DND-41 (cell line): Measurements from ENCODE around the gene ZFYVE26.
A peak's percentile ranks its signal among the peaks of the same experiment; 100 is the strongest.

Source experiments
- ATAC-seq: fragments of 200-7000 bp; cut with Tn5 transposase; 3 replicates; pipeline ENCODE4 v1.9.1; 2021; ENCODE audit warnings: low read depth; ENCODE audit not compliant: insufficient read depth
- DNase-seq: peaks from one replicate; pipeline ENCODE4 v3.0.0-alpha.2; 2020
- H2AFZ ChIP-seq: 2 replicates; pipeline ENCODE4 v1.6.0; 2012; ENCODE audit warnings: low read depth, low read length
- H3K27ac ChIP-seq: 2 replicates; pipeline ENCODE4 v1.5.1; 2012; ENCODE audit warnings: low read length, inconsistent platforms
- H3K27me3 ChIP-seq: fragments of 200-600 bp; sonication (generic); 2 replicates; pipeline ENCODE4 v1.6.0; 2012; ENCODE audit warnings: low read length, mild to moderate bottlenecking, inconsistent platforms; ENCODE audit not compliant: insufficient read depth, poor library complexity
- H3K36me3 ChIP-seq: 2 replicates; pipeline ENCODE4 v1.5.1; 2012; ENCODE audit warnings: low read length, inconsistent platforms; ENCODE audit not compliant: insufficient read depth
- H3K4me1 ChIP-seq: 2 replicates; pipeline ENCODE4 v1.5.1; 2012; ENCODE audit warnings: mild to moderate bottlenecking, low read length; ENCODE audit not compliant: insufficient read depth
- H3K4me2 ChIP-seq: 2 replicates; pipeline ENCODE4 v1.6.0; 2012; ENCODE audit warnings: mild to moderate bottlenecking, moderate library complexity, low read length, inconsistent platforms; ENCODE audit not compliant: insufficient read depth
- H3K4me3 ChIP-seq, 2 experiments: fragments of 200-600 bp in 1 of 2; shearing (Covaris generic) in 1 of 2; 2 replicates each; pipeline ENCODE4 v1.5.1; 2012 to 2016; ENCODE audit warnings: inconsistent platforms in 2 of 2, low read length in 2 of 2, mild to moderate bottlenecking in 2 of 2, low read depth in 1 of 2, moderate library complexity in 1 of 2
- H3K79me2 ChIP-seq: 2 replicates; pipeline ENCODE4 v1.6.0; 2012; ENCODE audit warnings: low read length, inconsistent platforms; ENCODE audit not compliant: insufficient read depth
- H3K9ac ChIP-seq: 2 replicates; pipeline ENCODE4 v1.6.0; 2012; ENCODE audit warnings: low read depth, mild to moderate bottlenecking, inconsistent platforms, low read length, moderate library complexity
- H3K9me3 ChIP-seq: 2 replicates; pipeline ENCODE4 v1.5.1; 2012; ENCODE audit warnings: low read length, moderate library complexity, mild to moderate bottlenecking, inconsistent platforms; ENCODE audit not compliant: insufficient read depth, severe bottlenecking
- H4K20me1 ChIP-seq: 2 replicates; pipeline ENCODE4 v1.6.0; 2012; ENCODE audit warnings: low read length; ENCODE audit not compliant: insufficient read depth
- CTCF ChIP-seq: IDR thresholded peaks from 2 replicates; pipeline ENCODE4 v1.5.1; 2012; ENCODE audit warnings: borderline replicate concordance, low read length, moderate library complexity, mild to moderate bottlenecking; ENCODE audit not compliant: poor library complexity, severe bottlenecking; ENCODE audit errors: extremely low read depth
- EZH2 ChIP-seq: IDR thresholded peaks from 3 replicates; pipeline ENCODE4 v1.6.1; 2012; ENCODE audit warnings: borderline replicate concordance, low read depth, mild to moderate bottlenecking, moderate library complexity, low read length, inconsistent platforms; ENCODE audit not compliant: severe bottlenecking

The ZFYVE26 gene

GRCh38 chr14:67846029-67846610 lies 29.7 kb upstream of the ZFYVE26 start:
- H3K36me3 ChIP-seq, result peaks cover 11% of the 10 kb centered on the region; the same call in 1 of the 2 replicates
- no peak for DNase-seq
- no peak for TF ChIP-seq EZH2
- TF ChIP-seq CTCF, result no peak
- H4K20me1 ChIP-seq, result no peaks in the 10 kb centered on the region
- H3K9me3 ChIP-seq, result peaks cover 13% of the 10 kb centered on the region
- H3K27ac ChIP-seq, result no peak overlapping the region
- H3K4me1 ChIP-seq, result no peaks in the 10 kb centered on the region
- no peak overlapping the region for H3K4me3 ChIP-seq
- peaks cover 22% of the 10 kb centered on the region for H3K79me2 ChIP-seq
- H3K4me2 ChIP-seq, result no peak overlapping the region
- H3K27me3 ChIP-seq, result no peaks in the 10 kb centered on the region
- no peak for ATAC-seq
- no peak overlapping the region for H2AFZ ChIP-seq
- H3K9ac ChIP-seq, result no peak overlapping the region

DNA sequence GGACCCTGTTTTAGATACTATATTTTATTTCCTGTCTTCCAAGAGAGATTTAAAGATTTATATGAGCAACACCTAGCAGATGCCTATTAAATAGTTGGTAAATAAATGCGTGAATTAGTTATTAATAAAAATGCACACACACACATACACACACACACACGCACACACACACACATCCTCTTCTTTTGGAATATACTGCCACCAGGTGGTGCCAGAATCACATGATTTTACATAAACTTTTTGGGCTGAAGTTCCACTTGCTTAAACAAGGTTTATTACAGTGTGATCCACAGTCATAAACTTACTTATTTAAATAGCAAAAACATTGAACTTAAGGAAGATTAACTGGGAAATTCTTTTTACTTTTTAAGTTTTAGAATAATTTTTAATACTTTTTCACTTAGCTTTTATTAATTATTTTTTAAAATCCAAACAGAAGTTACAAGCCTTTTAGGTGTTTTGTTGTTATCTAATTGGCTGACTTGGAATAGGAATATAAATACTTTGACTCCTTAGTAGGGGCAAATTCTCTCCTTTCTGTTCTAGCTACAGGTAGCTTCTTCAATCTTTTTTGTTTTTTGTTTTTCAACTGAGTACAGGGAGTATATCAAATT lies 20.7 kb upstream of the ZFYVE26 start:
- peak; percentile 68 for DNase-seq

GRCh38 chr14:67835596-67835995 lies 19.2 kb upstream of the ZFYVE26 start:
- ATAC-seq, result no peak
- Histone ChIP-seq H3K4me2 (no peak overlapping the region), H3K4me3 (no peak overlapping the region), H3K79me2 (no peaks in the 10 kb centered on the region), H3K36me3 (peaks cover 23% of the 10 kb centered on the region), H3K27me3 (no peaks in the 10 kb centered on the region), H3K27ac (no peak overlapping the region), H2AFZ (no peak overlapping the region), H3K9ac (no peak overlapping the region), H4K20me1 (no peaks in the 10 kb centered on the region), H3K4me1 (no peaks in the 10 kb centered on the region), H3K9me3 (no peaks in the 10 kb centered on the region)
- no peak for TF ChIP-seq CTCF
- TF ChIP-seq EZH2, result no peak
- no peak for DNase-seq

More for the DNA sequence above, 20.7 kb upstream of the ZFYVE26 start:
- H3K79me2 ChIP-seq, result no peaks in the 10 kb centered on the region; the same call in 1 of the 2 replicates
- peak; percentile 64; the same call in 1 of the 3 replicates for ATAC-seq
- no peaks in the 10 kb centered on the region for H3K4me1 ChIP-seq
- H3K4me3 ChIP-seq, result no peak overlapping the region
- TF ChIP-seq EZH2 (no peak), CTCF (peak; percentile 77)
- no peak overlapping the region for H3K4me2 ChIP-seq
- no peaks in the 10 kb centered on the region for H3K27me3 ChIP-seq
- no peak overlapping the region for H3K9ac ChIP-seq
- H3K27ac ChIP-seq, result no peak overlapping the region
- no peaks in the 10 kb centered on the region for H4K20me1 ChIP-seq
- peaks cover 23% of the 10 kb centered on the region for H3K36me3 ChIP-seq
- no peaks in the 10 kb centered on the region for H3K9me3 ChIP-seq
- H2AFZ ChIP-seq, result no peak overlapping the region
